D721Med (cell line): ENCODE measurements around the gene SORCS2.

ENCODE experiments used
- DNase-seq: peaks from one replicate; pipeline ENCODE4 v3.0.0; 2011; ENCODE audit warnings: low spot score; ENCODE audit not compliant: insufficient read length
- FAIRE-seq: peaks from 2 replicates; lab custom pipeline; 2011; peaks lifted over from hg19 to GRCh38; lab: Jason Lieb, UNC
- TF ChIP-seq, protein P1 (sequence below): IDR thresholded peaks from 2 replicates; pipeline ENCODE4 v1.5.1; 2012; ENCODE audit warnings: mild to moderate bottlenecking, control low read depth; ENCODE audit not compliant: insufficient read depth; ENCODE audit errors: missing control alignments

The SORCS2 gene

DNA sequence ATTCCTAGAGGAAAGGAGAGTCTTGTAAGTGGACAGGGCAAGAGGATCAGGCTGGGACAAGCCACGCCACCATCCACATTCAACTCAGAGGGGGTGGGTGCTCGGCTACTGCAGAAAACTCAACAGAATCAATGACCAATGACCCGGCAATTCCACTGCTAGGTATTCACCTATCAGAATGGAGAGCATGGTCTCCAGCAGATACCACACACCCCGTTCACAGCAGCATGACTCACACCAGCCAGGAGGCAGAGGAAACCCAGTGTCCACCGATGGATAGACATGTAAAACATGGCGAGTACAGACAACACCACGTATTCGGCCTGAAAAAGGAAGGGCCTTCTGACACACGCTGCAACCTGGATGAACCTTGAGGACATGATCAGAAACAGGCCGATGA lies 571.5 kb downstream of the SORCS2 start:
- no peak for FAIRE-seq
- TF ChIP-seq, protein P1, sequence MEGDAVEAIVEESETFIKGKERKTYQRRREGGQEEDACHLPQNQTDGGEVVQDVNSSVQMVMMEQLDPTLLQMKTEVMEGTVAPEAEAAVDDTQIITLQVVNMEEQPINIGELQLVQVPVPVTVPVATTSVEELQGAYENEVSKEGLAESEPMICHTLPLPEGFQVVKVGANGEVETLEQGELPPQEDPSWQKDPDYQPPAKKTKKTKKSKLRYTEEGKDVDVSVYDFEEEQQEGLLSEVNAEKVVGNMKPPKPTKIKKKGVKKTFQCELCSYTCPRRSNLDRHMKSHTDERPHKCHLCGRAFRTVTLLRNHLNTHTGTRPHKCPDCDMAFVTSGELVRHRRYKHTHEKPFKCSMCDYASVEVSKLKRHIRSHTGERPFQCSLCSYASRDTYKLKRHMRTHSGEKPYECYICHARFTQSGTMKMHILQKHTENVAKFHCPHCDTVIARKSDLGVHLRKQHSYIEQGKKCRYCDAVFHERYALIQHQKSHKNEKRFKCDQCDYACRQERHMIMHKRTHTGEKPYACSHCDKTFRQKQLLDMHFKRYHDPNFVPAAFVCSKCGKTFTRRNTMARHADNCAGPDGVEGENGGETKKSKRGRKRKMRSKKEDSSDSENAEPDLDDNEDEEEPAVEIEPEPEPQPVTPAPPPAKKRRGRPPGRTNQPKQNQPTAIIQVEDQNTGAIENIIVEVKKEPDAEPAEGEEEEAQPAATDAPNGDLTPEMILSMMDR = no peak
- DNase-seq = no peak

DNA sequence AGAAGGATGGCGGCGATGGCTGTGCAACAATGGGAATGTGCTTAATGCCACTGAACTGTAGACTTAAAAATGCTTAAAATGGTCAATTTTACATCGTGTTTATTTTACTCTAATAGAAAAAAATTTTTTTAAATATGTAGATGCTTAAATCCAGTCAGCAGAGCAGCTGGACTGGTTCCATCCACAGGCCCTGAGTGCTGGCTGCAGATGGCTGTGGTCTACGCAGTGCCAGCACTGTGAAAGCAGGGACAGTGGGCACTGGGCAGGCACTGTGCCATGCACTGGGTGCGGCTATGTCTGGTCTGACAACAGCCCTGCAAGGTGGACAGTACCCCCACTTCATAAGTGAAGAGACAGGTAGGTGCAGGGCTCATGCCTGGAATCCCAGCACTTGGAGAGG lies 572.1 kb downstream of the SORCS2 start:
- TF ChIP-seq, protein P1 = no peak
- FAIRE-seq = no peak
- no peak for DNase-seq

DNA sequence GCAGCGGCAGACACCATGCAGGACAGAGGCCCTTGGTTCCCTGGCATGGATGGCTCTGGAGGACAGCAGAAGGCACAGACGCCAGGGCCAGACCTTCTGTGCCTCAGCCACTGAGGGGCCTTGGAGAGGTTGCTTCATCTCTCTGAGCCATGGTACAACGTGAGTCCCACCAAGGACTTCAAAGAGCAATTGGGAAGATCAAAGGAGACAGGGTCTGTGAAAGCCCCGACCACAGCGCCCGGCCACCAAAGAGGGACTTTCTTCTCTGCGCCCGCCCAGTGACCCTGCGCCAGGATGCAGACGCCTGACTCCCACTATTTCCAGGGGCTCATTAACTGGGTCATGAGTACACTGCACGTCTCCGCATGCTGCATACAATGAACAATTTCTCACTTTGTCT lies 573.3 kb downstream of the SORCS2 start:
- FAIRE-seq = no peak
- TF ChIP-seq, protein P1 = no peak
- DNase-seq = no peak

DNA sequence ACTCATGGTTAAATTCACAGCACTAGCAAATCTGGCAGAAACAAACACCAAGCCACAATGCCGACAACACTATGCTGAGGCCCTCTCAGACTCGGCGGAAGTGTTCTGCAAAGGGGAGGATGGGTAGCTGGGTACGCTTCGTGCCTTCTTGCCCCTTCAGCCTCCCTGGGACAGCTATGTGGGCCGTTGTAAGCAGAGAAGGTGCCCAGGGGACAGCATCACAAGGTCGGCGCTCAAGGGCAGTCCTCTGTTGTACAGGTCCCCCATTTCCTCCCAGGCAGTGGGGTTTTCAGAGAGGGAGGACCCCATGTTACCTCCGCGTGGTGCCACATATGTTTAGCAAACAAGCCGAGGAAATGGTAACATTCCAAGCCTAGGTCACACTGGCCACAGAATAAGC lies 573.7 kb downstream of the SORCS2 start:
- no peak for FAIRE-seq

DNA sequence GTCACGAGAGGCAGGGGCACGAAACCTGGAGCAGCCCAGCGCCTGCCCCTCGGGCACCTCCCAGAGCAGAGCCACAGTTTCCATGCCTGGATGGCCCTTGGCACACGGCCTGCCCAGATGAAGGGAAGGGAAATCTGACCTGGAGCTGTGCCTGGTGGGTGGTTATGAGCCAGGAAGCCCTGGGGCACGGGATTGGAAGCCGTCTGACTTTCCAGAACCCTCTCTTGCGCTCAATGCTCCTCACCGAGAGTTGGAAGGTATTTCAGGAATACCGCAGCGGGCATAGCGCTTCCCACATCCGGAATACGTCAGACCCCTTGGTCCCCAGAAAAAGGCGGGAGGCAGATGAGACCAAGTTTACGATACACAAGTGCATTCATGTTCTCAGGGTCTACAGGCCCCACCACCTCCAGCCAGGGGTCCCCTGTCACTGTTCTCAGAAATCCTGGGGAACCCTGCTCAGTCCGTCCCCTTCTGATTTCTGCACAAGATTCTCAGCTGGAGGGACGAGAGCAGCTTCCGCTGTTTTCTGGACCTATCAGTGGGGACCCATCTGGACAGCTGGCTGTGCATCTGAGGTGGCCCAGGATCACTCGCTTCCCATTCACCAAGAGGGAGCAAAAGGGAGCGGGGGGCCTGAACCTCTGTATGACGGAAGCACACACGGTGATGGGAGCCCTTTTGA lies 574.5 kb downstream of the SORCS2 start:
- FAIRE-seq = no peak
- TF ChIP-seq, protein P1 = no peak
- no peak for DNase-seq

More for the DNA sequence above, 573.7 kb downstream of the SORCS2 start:
- DNase-seq = no peak
- TF ChIP-seq, protein P1 = no peak

DNA sequence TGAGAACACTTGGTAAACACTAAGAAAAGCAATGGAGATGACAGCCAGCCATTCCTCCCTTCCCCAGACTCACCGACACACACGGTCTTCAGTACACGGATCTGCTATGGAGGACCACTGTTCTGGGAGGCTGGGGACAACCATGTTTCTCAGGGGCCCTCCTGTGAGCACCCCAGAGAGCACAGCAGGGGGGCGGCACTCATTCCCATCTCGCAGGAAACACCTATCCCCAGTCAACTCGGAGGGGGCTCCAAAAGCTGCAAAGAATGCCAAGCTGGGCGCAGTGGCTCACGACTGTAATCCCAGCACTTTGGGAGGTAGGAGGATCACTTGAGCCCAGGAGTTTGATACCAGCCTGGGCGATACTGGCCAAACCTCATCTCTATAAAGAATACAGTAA lies 575.2 kb downstream of the SORCS2 start:
- FAIRE-seq = no peak

DNA sequence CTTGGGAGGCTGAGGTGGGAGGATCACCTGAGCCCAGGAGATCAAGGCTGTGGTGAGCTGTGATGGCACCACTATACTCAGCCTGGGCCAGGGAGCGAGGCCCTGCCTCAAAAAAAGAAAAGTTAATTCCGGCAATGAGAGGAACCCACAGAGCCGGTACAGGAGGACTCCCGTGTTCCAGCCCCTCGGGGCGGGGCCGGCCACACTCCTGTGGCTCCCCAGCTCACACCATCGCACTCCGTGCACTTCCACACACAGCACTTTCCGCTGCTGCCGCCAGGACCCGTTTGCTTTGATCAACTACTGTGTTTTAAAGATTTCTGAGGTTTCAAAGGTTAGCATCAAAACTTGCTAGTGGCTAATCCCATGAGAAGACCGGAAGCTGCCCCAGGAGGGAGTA lies 575.6 kb downstream of the SORCS2 start:
- FAIRE-seq = no peak
- DNase-seq = no peak
- TF ChIP-seq, protein P1 = no peak

More for the DNA sequence above, 575.2 kb downstream of the SORCS2 start:
- DNase-seq = no peak
- TF ChIP-seq, protein P1 = no peak
